H1 (cell line): Measurements from ENCODE around the gene PAX5. TPM values are rescaled to one million over a fixed set of nuclear protein-coding genes. Genes with fewer than 3 reads are reported as not detected.

ENCODE experiments used
- CTCF ChIA-PET: fragments of 300-600 bp; sonication (Branson Sonifier 250); formaldehyde crosslinking; loops from one replicate; lab custom pipeline; 2021; ENCODE audit not compliant: partially characterized antibody; lab: Charles Lee
- POLR2A ChIA-PET: fragments of 300-600 bp; sonication (Branson Sonifier 250); formaldehyde crosslinking; loops from one replicate; lab custom pipeline; 2021; ENCODE audit warnings: inconsistent platforms; ENCODE audit not compliant: partially characterized antibody; lab: Charles Lee
- DNase-seq, 2 experiments: peaks; one replicate each; pipeline versions ENCODE4 v3.0.0 to v3.0.0-alpha.2; 2010 to 2022; ENCODE audit warnings: low spot score in 2 of 2, low read depth in 1 of 2, mixed read lengths in 1 of 2
- FAIRE-seq: peaks from 2 replicates; lab custom pipeline; 2011; peaks lifted over from hg19 to GRCh38; lab: Jason Lieb, UNC
- H2AFZ ChIP-seq: 2 replicates; pipeline ENCODE4 v1.8.1; 2012; ENCODE audit warnings: low read length, inconsistent platforms
- H2AK5ac ChIP-seq: 2 replicates; pipeline ENCODE4 v1.6.1; 2013; ENCODE audit warnings: low read depth, low read length
- H2BK120ac ChIP-seq: replicated peaks from 2 replicates; pipeline ENCODE3; 2013; ENCODE audit warnings: low read depth, low read length, inconsistent platforms
- H2BK12ac ChIP-seq: 2 replicates; pipeline ENCODE4 v1.6.1; 2013; ENCODE audit warnings: low read depth, low read length
- H2BK15ac ChIP-seq: 2 replicates; pipeline ENCODE4 v1.6.1; 2013; ENCODE audit warnings: low read length
- H2BK20ac ChIP-seq: 2 replicates; pipeline ENCODE4 v1.6.1; 2013; ENCODE audit warnings: low read length
- H2BK5ac ChIP-seq: 2 replicates; pipeline ENCODE4 v1.6.1; 2013; ENCODE audit warnings: low read depth, low read length
- H3K14ac ChIP-seq: 2 replicates; pipeline ENCODE4 v1.6.1; 2013; ENCODE audit warnings: inconsistent platforms; ENCODE audit not compliant: insufficient read length
- H3K18ac ChIP-seq: 2 replicates; pipeline ENCODE4 v1.6.1; 2013; ENCODE audit warnings: low read length; ENCODE audit errors: extremely low read depth
- H3K23ac ChIP-seq: 2 replicates; pipeline ENCODE4 v1.6.1; 2013; ENCODE audit warnings: inconsistent platforms; ENCODE audit not compliant: insufficient read length
- H3K23me2 ChIP-seq: 2 replicates; pipeline ENCODE4 v1.6.1; 2013; ENCODE audit warnings: low read depth, low read length
- H3K27ac ChIP-seq: 2 replicates; pipeline ENCODE4 v1.6.1; 2011; ENCODE audit warnings: low read depth, low read length, inconsistent platforms
- H3K27me3 ChIP-seq, 4 experiments: replicated peaks in 1 of 4; 1 replicate in 1 of 4; 2 replicates in 3 of 4; pipeline versions ENCODE4 v1.6.1 to v1.8.1; 2011 to 2013; ENCODE audit warnings: low read length in 3 of 4, mild to moderate bottlenecking in 3 of 4, inconsistent platforms in 2 of 4, mixed read lengths in 2 of 4, moderate library complexity in 1 of 4; ENCODE audit not compliant: control insufficient read depth in 3 of 4, insufficient read depth in 3 of 4; ENCODE audit errors: extremely low read depth in 1 of 4
- H3K36me3 ChIP-seq, 4 experiments: 2 replicates each; pipeline versions ENCODE4 v1.6.1 to v1.8.1; 2011 to 2013; ENCODE audit warnings: mild to moderate bottlenecking in 4 of 4, low read length in 3 of 4, moderate library complexity in 2 of 4, control low read depth in 1 of 4, inconsistent platforms in 1 of 4; ENCODE audit not compliant: insufficient read depth in 4 of 4, control insufficient read depth in 2 of 4
- H3K4ac ChIP-seq: replicated peaks from 2 replicates; pipeline ENCODE3; 2013; ENCODE audit warnings: low read length, low read depth, mixed read lengths, inconsistent platforms; ENCODE audit not compliant: insufficient read length
- H3K4me1 ChIP-seq, 4 experiments: replicated peaks in 1 of 4; 1 replicate in 1 of 4; 2 replicates in 3 of 4; pipeline versions ENCODE4 v1.6.1 to v1.8.1; 2011 to 2013; ENCODE audit warnings: low read length in 3 of 4, inconsistent platforms in 2 of 4, mixed read lengths in 1 of 4; ENCODE audit not compliant: insufficient read depth in 4 of 4, control insufficient read depth in 3 of 4
- H3K4me2 ChIP-seq, 2 experiments: 2 replicates each; pipeline versions ENCODE4 v1.6.1 to v1.8.1; 2011 to 2013; ENCODE audit warnings: low read depth in 2 of 2, low read length in 2 of 2, control low read depth in 1 of 2, inconsistent platforms in 1 of 2, mild to moderate bottlenecking in 1 of 2; ENCODE audit not compliant: insufficient read depth in 1 of 2
- H3K4me3 ChIP-seq, 4 experiments: fragments of 200-600, 300-600 bp in 1 of 4; sonication (generic), shearing (Covaris generic), sonication (Bioruptor Twin) in 1 of 4; 2 replicates each; pipeline versions ENCODE4 v1.5.1 to v1.8.1; 2011 to 2016; ENCODE audit warnings: low read length in 4 of 4, low read depth in 3 of 4, control low read depth in 2 of 4, inconsistent platforms in 2 of 4, mild to moderate bottlenecking in 2 of 4, mixed read lengths in 1 of 4, moderate library complexity in 1 of 4; ENCODE audit not compliant: insufficient read depth in 2 of 4; ENCODE audit errors: extremely low read depth in 1 of 4
- H3K56ac ChIP-seq: replicated peaks from 2 replicates; pipeline ENCODE3; 2013; ENCODE audit warnings: low read depth, mild to moderate bottlenecking, mixed read lengths, low read length, inconsistent platforms; ENCODE audit not compliant: insufficient read length
- H3K79me1 ChIP-seq: 2 replicates; pipeline ENCODE4 v1.6.1; 2013; ENCODE audit warnings: low read depth, low read length, control low read depth
- H3K79me2 ChIP-seq, 2 experiments: 2 replicates each; pipeline versions ENCODE4 v1.6.1 to v1.8.1; 2012 to 2013; ENCODE audit warnings: low read length in 2 of 2, mild to moderate bottlenecking in 2 of 2, inconsistent platforms in 1 of 2; ENCODE audit not compliant: insufficient read depth in 2 of 2, control insufficient read depth in 1 of 2
- H3K9ac ChIP-seq, 4 experiments: replicated peaks in 1 of 4; 1 replicate in 1 of 4; 2 replicates in 3 of 4; pipeline versions ENCODE4 v1.6.1 to v1.8.1; 2011 to 2013; ENCODE audit warnings: low read depth in 3 of 4, low read length in 3 of 4, control low read depth in 2 of 4, mild to moderate bottlenecking in 2 of 4, moderate library complexity in 2 of 4, inconsistent platforms in 1 of 4; ENCODE audit errors: extremely low read depth in 1 of 4
- H3K9me3 ChIP-seq, 2 experiments: 2 replicates each; pipeline versions ENCODE4 v1.6.1 to v1.8.1; 2012 to 2013; ENCODE audit warnings: mild to moderate bottlenecking in 2 of 2, moderate library complexity in 2 of 2, control low read depth in 1 of 2, inconsistent platforms in 1 of 2, low read depth in 1 of 2, low read length in 1 of 2, mixed read lengths in 1 of 2; ENCODE audit not compliant: insufficient read depth in 2 of 2
- H4K20me1 ChIP-seq, 2 experiments: replicated peaks in 1 of 2; 2 replicates each; pipeline versions ENCODE3 to v1.8.1; 2011 to 2013; ENCODE audit warnings: inconsistent platforms in 2 of 2, low read length in 2 of 2, mild to moderate bottlenecking in 1 of 2; ENCODE audit not compliant: insufficient read depth in 2 of 2, control insufficient read depth in 1 of 2
- H4K5ac ChIP-seq: 2 replicates; pipeline ENCODE4 v1.6.1; 2013; ENCODE audit warnings: low read length, low read depth, mixed read lengths, inconsistent platforms; ENCODE audit not compliant: insufficient read length
- H4K8ac ChIP-seq: 2 replicates; pipeline ENCODE4 v1.8.0; 2013; ENCODE audit warnings: mild to moderate bottlenecking, moderate library complexity, low read length, inconsistent platforms; ENCODE audit not compliant: insufficient read depth; ENCODE audit errors: extremely low read depth
- H4K91ac ChIP-seq: replicated peaks from 2 replicates; pipeline ENCODE3; 2013; ENCODE audit warnings: low read length, mixed read lengths, inconsistent platforms; ENCODE audit not compliant: insufficient read length
- ASH2L ChIP-seq: fragments of 200-600, 300-600 bp; sonication (generic); IDR thresholded peaks from one replicate; pipeline ENCODE4 v1.7.1; 2017; ENCODE audit warnings: low read length
- CBX8 ChIP-seq: fragments of 300-800, 300-1000 bp; sonication (generic); IDR thresholded peaks from 2 replicates; pipeline ENCODE4 v1.7.1; 2016; ENCODE audit warnings: low read depth, low read length, borderline replicate concordance
- EZH2 ChIP-seq: fragments of 200-600 bp; sonication (generic); IDR thresholded peaks from 2 replicates; pipeline ENCODE4 v1.7.1; 2012; ENCODE audit warnings: low read depth, mild to moderate bottlenecking, moderate library complexity, low read length, inconsistent platforms; ENCODE audit not compliant: severe bottlenecking
- JUND ChIP-seq: IDR thresholded peaks from 2 replicates; pipeline ENCODE4 v1.6.1; 2011; ENCODE audit warnings: mild to moderate bottlenecking, improper control_type of control experiment, low read length
- KDM4A ChIP-seq: IDR thresholded peaks from one replicate; pipeline ENCODE4 v1.7.1; 2012; ENCODE audit warnings: low read depth, mild to moderate bottlenecking, moderate library complexity, low read length, inconsistent platforms; ENCODE audit not compliant: severe bottlenecking
- KDM5A ChIP-seq: fragments of 200-600 bp; IDR thresholded peaks from 2 replicates; pipeline ENCODE4 v1.7.1; 2012; ENCODE audit warnings: mild to moderate bottlenecking, low read length, inconsistent platforms, mixed read lengths
- POLR2A ChIP-seq, 2 experiments: IDR thresholded peaks; 1 replicate in 1 of 2; 2 replicates in 1 of 2; pipeline ENCODE4 v1.6.1; 2011; ENCODE audit warnings: low read depth in 2 of 2, low read length in 2 of 2, mild to moderate bottlenecking in 2 of 2; ENCODE audit errors: control extremely low read depth in 1 of 2
- POU5F1 ChIP-seq: IDR thresholded peaks from 2 replicates; pipeline ENCODE4 v1.6.1; 2011; ENCODE audit warnings: low read depth, mild to moderate bottlenecking, low read length, moderate library complexity
- RAD21 ChIP-seq, 2 experiments: IDR thresholded peaks in 1 of 2; conservative IDR thresholded peaks in 1 of 2; 2 replicates each; pipeline ENCODE4 v1.6.1; 2011; ENCODE audit warnings: low read depth in 2 of 2, low read length in 2 of 2, improper control_type of control experiment in 1 of 2, inconsistent platforms in 1 of 2, mild to moderate bottlenecking in 1 of 2, moderate library complexity in 1 of 2
- SIN3A ChIP-seq, 2 experiments: IDR thresholded peaks in 1 of 2; conservative IDR thresholded peaks in 1 of 2; 2 replicates each; pipeline ENCODE4 v1.6.1; 2011 to 2012; ENCODE audit warnings: low read length in 2 of 2, improper control_type of control experiment in 1 of 2, low read depth in 1 of 2, mild to moderate bottlenecking in 1 of 2
- SIRT6 ChIP-seq: IDR thresholded peaks from one replicate; pipeline ENCODE4 v1.7.1; 2012; ENCODE audit warnings: low read length, inconsistent platforms
- SUZ12 ChIP-seq: fragments of 200-600 bp; sonication (generic); IDR thresholded peaks from 2 replicates; pipeline ENCODE4 v1.6.1; 2012; ENCODE audit warnings: mild to moderate bottlenecking, inconsistent platforms, low read length, moderate library complexity, mixed read lengths
- WGBS, 2 experiments: shearing (Covaris generic) in 1 of 2; methylation state at CpG; one replicate each; pipeline versions ENCODE4 v1.1.6 to v1.1.7; 2013 to 2015; ENCODE audit warnings: low lambda C conversion rate in 2 of 2, mixed read lengths in 2 of 2, inconsistent platforms in 1 of 2, low coverage in 1 of 2, missing lambda C conversion rate in 1 of 2; ENCODE audit not compliant: insufficient replicate concordance in 2 of 2, insufficient coverage in 1 of 2, insufficient read length in 1 of 2; ENCODE audit errors: extremely low coverage in 1 of 2, missing lambda C conversion rate in 1 of 2; 5-methylcytosine and 5-hydroxymethylcytosine counted together
- polyA plus RNA-seq, 7 experiments: library from polyadenylated mRNA; depleted of rRNA in 3 of 7; stranded (reverse) in 5 of 7; unstranded in 2 of 7; fragments of >200 nt in 5 of 7; fragments of 200-250 nt in 2 of 7; gene quantifications; 1 replicate in 5 of 7; 2 replicates in 1 of 7; 4 replicates in 1 of 7; pipeline versions ENCODE4 v1.2.1 to v1.2.3, GENCODE V29; 2011 to 2013; ENCODE audit warnings: missing spikeins in 2 of 7, mixed read lengths in 2 of 7
- total RNA-seq: library from RNA; stranded (reverse); fragmentation: NEBNext Ultra II Directional; extraction: Animal tissue kit (Norgen Biotek cat#: 25700); gene quantifications from 2 replicates; pipeline ENCODE4 v1.2.1, GENCODE V29; 2021

The PAX5 gene
- total and polyA plus RNA-seq, 2 of the 8 experiments (the other 6 are each of a cell fraction or from before 2014, with no cell fraction given) = 0.29 to 0.43 TPM

- H3K56ac ChIP-seq = no peak overlapping the region
- no peak overlapping the region for H2AFZ ChIP-seq
- no peak overlapping the region for H2BK12ac ChIP-seq
- peaks cover 0 to 2% (median 0%) of the 10 kb centered on the region in 4 experiments; a peak in 1 of 8 replicates for H3K36me3 ChIP-seq
- FAIRE-seq = no peak
- H4K91ac ChIP-seq = no peak overlapping the region
- H2BK15ac ChIP-seq = no peak overlapping the region
- H3K18ac ChIP-seq = no peak overlapping the region
- no peak overlapping the region for H4K5ac ChIP-seq
- no peak overlapping the region for H3K23ac ChIP-seq
- H3K4ac ChIP-seq = no peak overlapping the region
- 4% methylated on average over 40 of the region's 56 CpGs; no CpG with 5 or more reads in 1 of the 2 experiments for WGBS, 2 experiments
- H3K14ac ChIP-seq = no peak overlapping the region
- no peak overlapping the region for H2BK120ac ChIP-seq
- POLR2A ChIA-PET = interaction anchor here (1.3 to 2.5 kb wide), 4 partner anchors 10 to 52 kb away, joined by 3 to 7 read pairs (median 6); no protein-coding TSS in a partner anchor
- H2BK5ac ChIP-seq = no peak overlapping the region
- peak in 1 of 2 experiments; percentile 65 for DNase-seq
- H3K9ac ChIP-seq = no peak overlapping the region
- H3K9me3 ChIP-seq = no peaks in the 10 kb centered on the region
- peaks cover 0 to 47% (median 19%) of the 10 kb centered on the region in 4 experiments; a peak in 5 of 7 replicates for H3K4me1 ChIP-seq
- peaks cover 21% of the 10 kb centered on the region; the same call in 1 of the 2 replicates for H3K23me2 ChIP-seq
- no peak overlapping the region for H2BK20ac ChIP-seq
- peak overlapping the region; percentile 81 to 91 for H3K4me2 ChIP-seq
- peaks cover 89 to 98% (median 98%) of the 10 kb centered on the region in 4 experiments for H3K27me3 ChIP-seq
- H2AK5ac ChIP-seq = no peak overlapping the region
- peak overlapping the region; percentile 28 to 57 (median 46); a peak in 7 of 8 replicates for H3K4me3 ChIP-seq
- CTCF ChIA-PET = interaction anchor here (1.3 to 2.2 kb wide), 4 partner anchors 10 to 50 kb away, joined by 6 to 12 read pairs (median 7); no protein-coding TSS in a partner anchor
- no peaks in the 10 kb centered on the region for H3K79me1 ChIP-seq
- H4K20me1 ChIP-seq = peaks cover 3 to 13% of the 10 kb centered on the region in 2 experiments
- H3K79me2 ChIP-seq = no peaks in the 10 kb centered on the region
- peak overlapping the region; percentile 77; the same call in 1 of the 2 replicates for H4K8ac ChIP-seq
- H3K27ac ChIP-seq = no peak overlapping the region
- TF ChIP-seq RAD21 (IDR thresholded peaks at IDR 0.05 in 1 of 2, conservative IDR thresholded peaks at IDR 0.05 in 1 of 2; ENCODE audit: low read depth in 2 of 2, low read length in 2 of 2) (no peak), CBX8 (no peak), SIN3A (conservative IDR thresholded peaks at IDR 0.05 in 1 of 2, IDR thresholded peaks at IDR 0.05 in 1 of 2; ENCODE audit: low read depth in 1 of 2, low read length in 2 of 2) (no peak), JUND (no peak), KDM4A (peak; percentile 33), EZH2 (peak; percentile 66), POLR2A (IDR thresholded peaks at IDR 0.05; ENCODE audit: control extremely low read depth in 1 of 2, low read depth in 2 of 2, low read length in 2 of 2) (no peak), SUZ12 (peak; percentile 74), SIRT6 (no peak), POU5F1 (no peak), ASH2L (no peak), KDM5A (no peak)
Observed at GRCh38 chr9:37026931-37027581, 7.0 kb downstream of the PAX5 start.
